ENCODE results near the gene PDSS2. TPM values are rescaled to one million over a fixed set of nuclear protein-coding genes. Genes with fewer than 3 reads are reported as not detected.
A peak's percentile ranks its signal among the peaks of the same experiment; 100 is the strongest.

Gene PDSS2
- total RNA-seq, 3 donors from 2014 or later (not counting 1 experiment from before 2014, with no cell fraction given): 11.2 to 15.5 (median 14.2) TPM

GRCh38 chr6:107132330-107132954 lies 326.9 kb downstream of the PDSS2 start:
- TF ChIP-seq, protein P1, sequence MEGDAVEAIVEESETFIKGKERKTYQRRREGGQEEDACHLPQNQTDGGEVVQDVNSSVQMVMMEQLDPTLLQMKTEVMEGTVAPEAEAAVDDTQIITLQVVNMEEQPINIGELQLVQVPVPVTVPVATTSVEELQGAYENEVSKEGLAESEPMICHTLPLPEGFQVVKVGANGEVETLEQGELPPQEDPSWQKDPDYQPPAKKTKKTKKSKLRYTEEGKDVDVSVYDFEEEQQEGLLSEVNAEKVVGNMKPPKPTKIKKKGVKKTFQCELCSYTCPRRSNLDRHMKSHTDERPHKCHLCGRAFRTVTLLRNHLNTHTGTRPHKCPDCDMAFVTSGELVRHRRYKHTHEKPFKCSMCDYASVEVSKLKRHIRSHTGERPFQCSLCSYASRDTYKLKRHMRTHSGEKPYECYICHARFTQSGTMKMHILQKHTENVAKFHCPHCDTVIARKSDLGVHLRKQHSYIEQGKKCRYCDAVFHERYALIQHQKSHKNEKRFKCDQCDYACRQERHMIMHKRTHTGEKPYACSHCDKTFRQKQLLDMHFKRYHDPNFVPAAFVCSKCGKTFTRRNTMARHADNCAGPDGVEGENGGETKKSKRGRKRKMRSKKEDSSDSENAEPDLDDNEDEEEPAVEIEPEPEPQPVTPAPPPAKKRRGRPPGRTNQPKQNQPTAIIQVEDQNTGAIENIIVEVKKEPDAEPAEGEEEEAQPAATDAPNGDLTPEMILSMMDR (IDR thresholded peaks at IDR 0.05): no peak
- H3K27ac ChIP-seq (ENCODE audit: low read length): no peak overlapping the region
- DNase-seq (peak in 1 of 2 donors; percentile 48), ATAC-seq (no peak)
- Mint-ChIP-seq H3K9me3 (no peaks in the 10 kb centered on the region), H3K36me3 (no peaks in the 10 kb centered on the region), H3K4me3 (no peak overlapping the region), H3K27ac (no peak overlapping the region), H3K4me1 (no peaks in the 10 kb centered on the region), H3K27me3 (ENCODE audit: low read depth in 2 of 2) (no peaks in the 10 kb centered on the region)
- intact Hi-C loops (cut with micrococcal nuclease): no loop called here
- no peak overlapping the region for H3K4me3 ChIP-seq (ENCODE audit: low read length)
- no peaks in the 10 kb centered on the region for H3K4me1 ChIP-seq (ENCODE audit: control insufficient read depth, insufficient read depth, low read length)
- no peaks in the 10 kb centered on the region for H3K9me3 ChIP-seq (ENCODE audit: control insufficient read depth, insufficient read depth, low read length)
- no peaks in the 10 kb centered on the region for H3K27me3 ChIP-seq (ENCODE audit: control insufficient read depth, insufficient read depth, low read length)
- WGBS (ENCODE audit: insufficient coverage): 67% methylated on average over 5 of the region's 8 CpGs
- H3K36me3 ChIP-seq (ENCODE audit: control insufficient read depth, insufficient read depth, low read length): no peaks in the 10 kb centered on the region

DNA sequence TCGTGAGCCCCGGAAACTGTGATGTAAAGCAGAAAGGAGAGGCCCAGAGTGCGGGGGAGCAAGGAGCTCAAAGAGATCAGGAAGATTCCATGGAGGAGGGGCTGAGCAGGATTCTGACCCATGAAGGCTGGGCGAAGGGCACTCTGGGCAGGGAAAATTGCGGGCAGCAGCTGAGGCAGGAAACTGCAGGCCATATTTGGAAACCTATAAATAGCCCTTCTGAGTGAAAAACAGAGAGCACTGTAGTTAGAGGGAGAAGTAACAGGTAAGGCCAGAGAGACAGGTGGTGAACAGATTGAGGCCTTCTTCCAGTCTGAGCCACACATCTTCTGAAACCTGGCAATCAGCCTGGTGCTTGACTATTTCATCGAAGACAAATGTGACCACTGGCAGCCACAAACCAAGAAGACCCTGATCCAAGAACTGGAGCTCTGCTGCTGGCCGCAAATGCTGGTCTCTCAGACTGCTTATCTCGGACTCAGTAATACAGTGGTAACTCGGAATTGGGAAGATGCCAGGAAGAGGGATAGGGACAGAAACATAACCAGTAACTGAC lies 329.9 kb downstream of the PDSS2 start:
- no peaks in the 10 kb centered on the region for H3K9me3 ChIP-seq (ENCODE audit: control insufficient read depth, insufficient read depth, low read length)
- no peak overlapping the region for H3K4me3 Mint-ChIP-seq
- no peaks in the 10 kb centered on the region for H3K27me3 Mint-ChIP-seq (ENCODE audit: low read depth in 2 of 2)
- DNase-seq (no peak), ATAC-seq (no peak)
- TF ChIP-seq, protein P1 (IDR thresholded peaks at IDR 0.05): no peak
- no peaks in the 10 kb centered on the region for H3K27me3 ChIP-seq (ENCODE audit: control insufficient read depth, insufficient read depth, low read length)
- H3K36me3 Mint-ChIP-seq: no peaks in the 10 kb centered on the region
- H3K27ac ChIP-seq (ENCODE audit: low read length): no peak overlapping the region
- WGBS (ENCODE audit: insufficient coverage): 89% methylated on average over 9 of the region's 9 CpGs
- intact Hi-C loops (cut with micrococcal nuclease): no loop called here
- H3K4me1 Mint-ChIP-seq: no peaks in the 10 kb centered on the region
- H3K36me3 ChIP-seq (ENCODE audit: control insufficient read depth, insufficient read depth, low read length): no peaks in the 10 kb centered on the region
- H3K9me3 Mint-ChIP-seq: no peaks in the 10 kb centered on the region
- H3K27ac Mint-ChIP-seq: no peak overlapping the region
- H3K4me1 ChIP-seq (ENCODE audit: control insufficient read depth, insufficient read depth, low read length): no peaks in the 10 kb centered on the region
- no peak overlapping the region for H3K4me3 ChIP-seq (ENCODE audit: low read length)

DNA sequence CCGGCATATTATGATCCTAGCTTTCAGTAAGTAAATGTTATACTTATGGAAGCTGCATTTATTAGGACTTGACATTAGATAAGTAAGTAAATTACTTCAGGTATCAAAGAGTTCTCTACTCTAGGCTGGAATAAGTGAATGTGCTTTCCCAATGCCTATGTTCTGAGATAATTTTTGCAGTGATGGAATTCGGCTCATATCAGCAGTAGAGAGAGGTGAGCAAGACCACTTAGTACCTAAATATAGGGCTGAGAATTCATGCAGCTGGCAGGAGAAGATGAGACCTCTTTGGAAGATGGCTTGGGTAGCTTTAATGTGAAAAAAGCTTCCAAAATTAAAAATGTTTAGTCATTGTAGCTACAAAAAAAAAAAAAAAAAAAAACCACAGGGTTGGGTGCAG lies 330.8 kb downstream of the PDSS2 start:
- Histone ChIP-seq H3K4me3 (ENCODE audit: low read length) (no peak overlapping the region), H3K27me3 (ENCODE audit: control insufficient read depth, insufficient read depth, low read length) (no peaks in the 10 kb centered on the region), H3K9me3 (ENCODE audit: control insufficient read depth, insufficient read depth, low read length) (no peaks in the 10 kb centered on the region), H3K4me1 (ENCODE audit: control insufficient read depth, insufficient read depth, low read length) (no peaks in the 10 kb centered on the region), H3K27ac (ENCODE audit: low read length) (no peak overlapping the region), H3K36me3 (ENCODE audit: control insufficient read depth, insufficient read depth, low read length) (no peaks in the 10 kb centered on the region)
- TF ChIP-seq, protein P1 (IDR thresholded peaks at IDR 0.05): no peak
- DNase-seq (no peak), ATAC-seq (no peak)
- no peaks in the 10 kb centered on the region for H3K9me3 Mint-ChIP-seq
- H3K27ac Mint-ChIP-seq: no peak overlapping the region
- no peaks in the 10 kb centered on the region for H3K36me3 Mint-ChIP-seq
- H3K4me1 Mint-ChIP-seq: no peaks in the 10 kb centered on the region
- WGBS (ENCODE audit: insufficient coverage): 80% methylated on average over 1 of the region's 2 CpGs
- H3K4me3 Mint-ChIP-seq: no peak overlapping the region
- intact Hi-C loops (cut with micrococcal nuclease): no loop called here
- H3K27me3 Mint-ChIP-seq (ENCODE audit: low read depth in 2 of 2): no peaks in the 10 kb centered on the region

DNA sequence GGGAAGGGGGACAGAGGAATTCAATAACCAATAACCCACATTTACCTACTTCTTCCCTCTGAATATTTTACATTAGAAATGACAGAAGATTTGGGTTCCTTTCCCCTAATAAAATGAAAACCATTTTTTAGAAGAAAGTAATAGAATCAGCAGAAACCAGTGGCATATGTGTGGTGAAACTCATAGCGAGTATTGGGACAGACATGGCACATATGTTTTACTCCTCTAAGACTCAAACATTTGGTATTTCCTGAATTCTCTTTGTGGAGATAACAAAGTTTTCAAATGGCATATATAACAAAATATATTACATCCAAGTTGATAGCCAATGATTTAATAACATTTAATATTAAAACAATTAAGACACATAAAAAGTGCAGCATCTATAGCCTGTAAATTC lies 331.2 kb downstream of the PDSS2 start:
- DNase-seq (no peak), ATAC-seq (no peak)
- no peaks in the 10 kb centered on the region for H3K36me3 ChIP-seq (ENCODE audit: control insufficient read depth, insufficient read depth, low read length)
- no peak overlapping the region for H3K27ac Mint-ChIP-seq
- no peaks in the 10 kb centered on the region for H3K9me3 ChIP-seq (ENCODE audit: control insufficient read depth, insufficient read depth, low read length)
- intact Hi-C loops (cut with micrococcal nuclease): no loop called here
- no peaks in the 10 kb centered on the region for H3K27me3 Mint-ChIP-seq (ENCODE audit: low read depth in 2 of 2)
- H3K9me3 Mint-ChIP-seq: no peaks in the 10 kb centered on the region
- TF ChIP-seq, protein P1 (IDR thresholded peaks at IDR 0.05): no peak
- no peak overlapping the region for H3K4me3 ChIP-seq (ENCODE audit: low read length)
- no peaks in the 10 kb centered on the region for H3K4me1 ChIP-seq (ENCODE audit: control insufficient read depth, insufficient read depth, low read length)
- no peaks in the 10 kb centered on the region for H3K36me3 Mint-ChIP-seq
- no peak overlapping the region for H3K27ac ChIP-seq (ENCODE audit: low read length)
- H3K4me1 Mint-ChIP-seq: no peaks in the 10 kb centered on the region
- H3K4me3 Mint-ChIP-seq: no peak overlapping the region
- H3K27me3 ChIP-seq (ENCODE audit: control insufficient read depth, insufficient read depth, low read length): no peaks in the 10 kb centered on the region
- WGBS (ENCODE audit: insufficient coverage): no CpG with 5 or more reads among the region's 1 CpG
